NT2/D1 (cell line): Measurements from ENCODE around the gene CDH4.

ENCODE experiments used
- YY1 ChIP-seq: IDR thresholded peaks from 2 replicates; pipeline ENCODE4 v1.6.1; 2011; ENCODE audit not compliant: insufficient read length, insufficient read depth
- ZNF274 ChIP-seq: IDR thresholded peaks from 2 replicates; pipeline ENCODE4 v1.6.1; 2011; ENCODE audit warnings: mild to moderate bottlenecking, low read depth, low read length

- TF ChIP-seq ZNF274 = no peak
- no peak for TF ChIP-seq YY1
These were observed 44.6 kb downstream of the CDH4 start for GRCh38 chr20:61296629-61297019.
